GM12872 (cell line): Measurements from ENCODE around the gene COX5A.

ENCODE experiments used
- TF ChIP-seq, protein P1 (sequence below): IDR thresholded peaks from 3 replicates; pipeline ENCODE4 v1.5.1; 2011; ENCODE audit warnings: low read depth, mild to moderate bottlenecking, low read length, moderate library complexity; ENCODE audit not compliant: insufficient read depth

The COX5A gene

GRCh38 chr15:74873756-74874424 lies 64.0 kb downstream of the COX5A start:
- TF ChIP-seq, protein P1, sequence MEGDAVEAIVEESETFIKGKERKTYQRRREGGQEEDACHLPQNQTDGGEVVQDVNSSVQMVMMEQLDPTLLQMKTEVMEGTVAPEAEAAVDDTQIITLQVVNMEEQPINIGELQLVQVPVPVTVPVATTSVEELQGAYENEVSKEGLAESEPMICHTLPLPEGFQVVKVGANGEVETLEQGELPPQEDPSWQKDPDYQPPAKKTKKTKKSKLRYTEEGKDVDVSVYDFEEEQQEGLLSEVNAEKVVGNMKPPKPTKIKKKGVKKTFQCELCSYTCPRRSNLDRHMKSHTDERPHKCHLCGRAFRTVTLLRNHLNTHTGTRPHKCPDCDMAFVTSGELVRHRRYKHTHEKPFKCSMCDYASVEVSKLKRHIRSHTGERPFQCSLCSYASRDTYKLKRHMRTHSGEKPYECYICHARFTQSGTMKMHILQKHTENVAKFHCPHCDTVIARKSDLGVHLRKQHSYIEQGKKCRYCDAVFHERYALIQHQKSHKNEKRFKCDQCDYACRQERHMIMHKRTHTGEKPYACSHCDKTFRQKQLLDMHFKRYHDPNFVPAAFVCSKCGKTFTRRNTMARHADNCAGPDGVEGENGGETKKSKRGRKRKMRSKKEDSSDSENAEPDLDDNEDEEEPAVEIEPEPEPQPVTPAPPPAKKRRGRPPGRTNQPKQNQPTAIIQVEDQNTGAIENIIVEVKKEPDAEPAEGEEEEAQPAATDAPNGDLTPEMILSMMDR, result no peak

- TF ChIP-seq, protein P1, result no peak
These were observed 64.7 kb downstream of the COX5A start, which contains the start of gene SCAMP2 for GRCh38 chr15:74873036-74873755. TSS of gene SCAMP2 (minus strand) at chr15:74873365. CDS start at chr15:74873255, 110 bp downstream.

DNA sequence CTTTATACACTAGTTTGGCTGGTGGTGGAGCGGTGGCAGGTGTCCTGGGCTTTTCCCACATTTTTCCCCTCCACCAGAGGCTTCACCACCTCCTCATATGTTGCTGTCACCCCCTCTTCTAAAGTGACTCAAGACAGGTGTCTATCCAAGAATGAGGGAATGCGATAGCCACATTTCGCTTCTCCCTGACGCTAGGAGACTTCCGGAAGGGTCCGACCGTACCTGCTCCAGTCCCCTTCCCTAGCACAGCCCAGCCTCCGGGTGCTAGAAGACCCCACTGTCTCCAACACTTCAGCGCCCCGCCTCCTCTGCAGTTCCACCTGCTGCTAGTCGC lies 65.2 kb downstream of the COX5A start:
- TF ChIP-seq, protein P1, result no peak

DNA sequence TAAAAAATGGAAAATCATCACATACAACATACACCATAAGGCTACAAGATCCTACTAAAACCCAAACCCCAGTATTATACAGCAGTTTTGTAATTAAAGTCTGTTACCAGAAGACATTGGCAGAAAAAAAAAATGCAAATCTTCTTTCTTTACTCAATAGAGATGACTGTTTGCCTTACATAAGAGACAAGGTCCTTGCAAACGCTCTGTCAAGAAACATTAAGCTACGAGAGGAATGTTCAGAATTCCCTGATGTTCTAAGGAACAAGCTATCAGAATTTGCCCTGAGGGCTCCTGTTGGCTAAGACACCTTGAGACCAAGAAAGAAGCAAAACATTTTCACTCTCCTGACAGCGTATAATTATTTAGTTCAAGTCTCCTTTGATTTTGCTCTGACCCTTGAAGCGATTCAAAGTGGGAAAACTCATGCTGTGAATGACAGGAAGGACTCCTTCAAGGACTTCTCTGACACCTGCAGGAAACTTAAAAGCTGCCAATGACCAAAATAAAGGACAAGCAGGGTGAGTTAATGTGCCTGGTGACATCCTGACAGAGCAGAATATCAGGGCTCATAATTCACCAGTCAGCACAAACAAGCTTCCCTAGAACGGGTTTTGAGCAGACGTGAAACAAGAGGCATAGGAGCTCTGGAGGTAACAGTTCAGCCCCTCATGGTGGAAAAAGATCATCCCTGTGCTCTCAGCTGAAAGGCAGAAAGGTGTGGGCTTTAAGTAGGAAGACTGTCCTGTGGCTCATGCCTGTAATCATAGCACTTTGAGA lies 67.2 kb downstream of the COX5A start:
- TF ChIP-seq, protein P1, result no peak
